AG04450 (cell line): ENCODE measurements around the gene PPP3CA. TPM values are rescaled to one million over a fixed set of nuclear protein-coding genes. Genes with fewer than 3 reads are reported as not detected.
"Not testable (repeated sequence)": the region's sequence is repeated elsewhere in the genome, so short reads cannot be mapped to it uniquely, and the experiment has no call there.

Source experiments
- CTCF ChIA-PET: fragments of 300-600, 350-600 bp; formaldehyde crosslinking; extraction: SDS; loops from one replicate; lab custom pipeline; 2022; ENCODE audit warnings: antibody characterized with exemption, inconsistent platforms; lab: Charles Lee
- POLR2A ChIA-PET: fragments of 350-600 bp; formaldehyde crosslinking; extraction: SDS; loops from one replicate; lab custom pipeline; 2021; ENCODE audit warnings: antibody characterized with exemption, inconsistent platforms; lab: Yijun Ruan, JAX
- DNase-seq: peaks from one replicate; pipeline ENCODE4 v3.0.0-alpha.2; 2011; ENCODE audit warnings: low read depth, low spot score
- H3K27ac ChIP-seq: one replicate; pipeline ENCODE4 v1.5.1; 2012; ENCODE audit warnings: low read depth, low read length, control low read depth
- H3K27me3 ChIP-seq: one replicate; pipeline ENCODE4 v1.6.0; 2012; ENCODE audit warnings: low read length; ENCODE audit not compliant: control insufficient read depth, insufficient read depth
- H3K4me3 ChIP-seq: 2 replicates; pipeline ENCODE4 v1.5.1; 2011; ENCODE audit warnings: mild to moderate bottlenecking, low read depth, low read length, control low read depth
- H3K9me3 ChIP-seq: 2 replicates; pipeline ENCODE4 v1.5.1; 2012; ENCODE audit warnings: low read length; ENCODE audit not compliant: control insufficient read depth, insufficient read depth
- CTCF ChIP-seq: IDR thresholded peaks from 2 replicates; pipeline ENCODE4 v1.5.1; 2011; ENCODE audit warnings: low read depth, low read length, control low read depth, inconsistent platforms
- polyA plus RNA-seq: library from polyadenylated mRNA; depleted of rRNA; stranded (reverse); fragments of >200 nt; gene quantifications from 2 replicates; pipeline ENCODE4 v1.2.3, GENCODE V29; 2011

PPP3CA gene
- polyA plus RNA-seq, 1 experiment = 38.7 TPM

GRCh38 chr4:101236097-101236496 lies 111.2 kb downstream of the PPP3CA start:
- CTCF ChIA-PET = no interaction called here
- Histone ChIP-seq H3K4me3 (no peak overlapping the region), H3K27me3 (no peaks in the 10 kb centered on the region), H3K27ac (no peak overlapping the region), H3K9me3 (no peaks in the 10 kb centered on the region)
- POLR2A ChIA-PET = no interaction called here
- no peak for DNase-seq
- no peak for TF ChIP-seq CTCF

- CTCF ChIA-PET, H3K27me3 ChIP-seq, DNase-seq, POLR2A ChIA-PET, H3K9me3 ChIP-seq, H3K27ac ChIP-seq, H3K4me3 ChIP-seq: not testable (repeated sequence)
Observed at GRCh38 chr4:101234141-101234540, 113.2 kb downstream of the PPP3CA start.

- H3K4me3 ChIP-seq = no peak overlapping the region
- H3K9me3 ChIP-seq = no peaks in the 10 kb centered on the region
- no peak for TF ChIP-seq CTCF
- DNase-seq = no peak
- H3K27me3 ChIP-seq = no peaks in the 10 kb centered on the region
- CTCF ChIA-PET = interaction anchor here (1.1 kb wide), 1 partner anchor 13 kb away, joined by 3 read pairs; no protein-coding TSS in a partner anchor
- no peak overlapping the region for H3K27ac ChIP-seq
- POLR2A ChIA-PET = no interaction called here
Observed at GRCh38 chr4:101232074-101232776, 115.1 kb downstream of the PPP3CA start.

- Histone ChIP-seq H3K27me3 (no peaks in the 10 kb centered on the region), H3K27ac (no peak overlapping the region), H3K4me3 (no peak overlapping the region), H3K9me3 (no peaks in the 10 kb centered on the region)
- ChIA-PET CTCF (no interaction called here), POLR2A (no interaction called here)
- TF ChIP-seq CTCF = 0 out of 2 replicates have a peak, but pooled peaks have one; percentile 8
- no peak for DNase-seq
Observed at GRCh38 chr4:101230801-101231426, 116.4 kb downstream of the PPP3CA start.

GRCh38 chr4:101229116-101229515 lies 118.2 kb downstream of the PPP3CA start:
- DNase-seq = no peak
- H3K4me3 ChIP-seq = no peak overlapping the region
- H3K27me3 ChIP-seq = no peaks in the 10 kb centered on the region
- H3K27ac ChIP-seq = no peak overlapping the region
- ChIA-PET POLR2A (no interaction called here), CTCF (no interaction called here)
- no peak for TF ChIP-seq CTCF
- H3K9me3 ChIP-seq = no peaks in the 10 kb centered on the region
